NCI-H2196 (cell line): ENCODE data around the gene AGXT.

Source experiments
- DNase-seq: peaks from one replicate; lab custom pipeline; 2025; ENCODE audit not compliant: unreplicated experiment; lab: John Stamatoyannopoulos, UW

The AGXT gene

DNA sequence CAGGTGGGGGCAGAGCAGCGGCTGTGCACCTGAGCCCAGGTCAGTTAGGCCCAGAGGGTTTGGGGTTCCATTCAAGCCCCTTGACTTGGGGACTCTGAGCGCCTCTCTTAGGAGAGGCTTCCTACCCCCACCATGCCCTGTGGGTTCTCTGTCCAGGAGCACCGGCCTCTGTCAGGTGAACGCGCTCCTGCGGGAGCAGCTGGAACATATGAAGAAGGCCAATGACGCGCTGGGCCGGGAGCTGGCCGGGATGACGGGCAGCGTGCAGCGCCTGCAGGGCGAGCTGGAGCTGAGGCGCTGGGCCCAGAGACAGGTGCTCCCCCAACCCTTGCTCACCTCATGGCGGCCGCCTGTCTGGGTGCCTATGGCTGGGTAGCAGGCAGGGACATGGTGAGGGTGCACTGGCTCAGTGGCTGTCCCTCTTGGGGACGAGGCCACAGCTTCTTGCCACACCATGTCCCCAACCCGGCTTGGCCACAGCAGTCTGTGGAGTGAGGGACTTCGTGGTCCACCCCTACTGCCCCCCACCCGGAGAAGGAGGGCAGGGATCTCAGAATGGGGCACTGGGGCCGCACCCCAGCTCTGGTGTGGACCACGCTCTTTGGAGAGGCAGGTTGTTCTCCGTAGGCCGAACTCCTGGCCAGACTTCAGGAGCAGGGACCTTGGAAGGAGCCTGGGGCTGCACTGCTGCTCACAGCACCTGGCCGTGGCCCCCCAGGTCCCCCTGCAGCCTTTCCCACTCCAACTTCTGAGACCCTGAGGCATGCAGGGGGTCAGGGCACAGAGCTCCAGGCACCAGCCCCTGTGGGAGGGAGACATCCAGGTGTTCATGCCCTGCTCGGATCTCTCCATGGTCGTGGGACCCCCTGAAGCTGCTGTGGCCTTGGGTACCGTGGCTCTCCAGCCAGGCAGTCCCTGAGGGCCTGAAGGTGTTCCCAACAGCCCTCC, 57.2 kb downstream of the AGXT start:
- DNase-seq: no peak

DNA sequence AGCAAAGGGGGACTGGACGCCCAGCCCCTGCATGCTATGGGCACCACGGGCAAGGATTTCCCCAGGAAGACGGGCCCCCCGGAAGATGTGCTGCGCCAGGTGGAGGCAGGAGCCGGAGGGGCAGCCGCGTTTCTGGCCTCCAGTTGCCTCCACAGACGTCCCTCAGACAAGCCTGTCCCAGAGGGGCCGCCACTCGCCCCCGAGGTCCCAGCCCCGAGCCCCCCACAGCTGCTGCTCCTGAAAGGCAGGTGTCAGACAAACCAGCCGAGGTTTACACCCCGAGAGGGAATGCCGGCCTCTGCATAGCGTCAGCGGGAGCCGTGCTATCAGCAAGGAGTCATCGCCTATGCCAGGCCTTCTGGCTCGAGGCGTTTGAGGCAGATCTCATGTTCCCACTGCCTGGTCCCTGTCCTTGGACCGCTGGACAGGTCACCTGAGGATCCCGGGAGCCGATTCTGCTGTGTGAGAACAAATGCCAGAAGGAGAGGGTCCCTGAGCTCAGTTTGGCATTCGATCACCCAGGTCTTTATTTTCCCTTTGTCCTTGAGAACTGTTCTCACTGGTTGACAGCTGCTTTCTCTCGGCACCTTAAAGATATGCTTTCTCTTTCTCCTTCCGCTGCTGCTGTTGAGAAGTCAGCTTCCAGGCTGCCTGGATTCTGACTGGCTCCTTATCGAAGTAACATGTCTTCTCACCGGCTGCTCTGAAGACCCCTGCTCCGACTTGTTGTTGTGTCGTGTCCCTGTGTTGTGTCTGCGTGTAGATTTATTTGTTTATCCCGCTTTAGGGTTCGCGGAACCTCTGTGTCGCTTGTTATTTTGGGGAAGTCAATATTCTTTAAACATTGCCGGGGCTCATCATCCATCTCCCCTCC, 58.1 kb downstream of the AGXT start:
- no peak for DNase-seq

DNA sequence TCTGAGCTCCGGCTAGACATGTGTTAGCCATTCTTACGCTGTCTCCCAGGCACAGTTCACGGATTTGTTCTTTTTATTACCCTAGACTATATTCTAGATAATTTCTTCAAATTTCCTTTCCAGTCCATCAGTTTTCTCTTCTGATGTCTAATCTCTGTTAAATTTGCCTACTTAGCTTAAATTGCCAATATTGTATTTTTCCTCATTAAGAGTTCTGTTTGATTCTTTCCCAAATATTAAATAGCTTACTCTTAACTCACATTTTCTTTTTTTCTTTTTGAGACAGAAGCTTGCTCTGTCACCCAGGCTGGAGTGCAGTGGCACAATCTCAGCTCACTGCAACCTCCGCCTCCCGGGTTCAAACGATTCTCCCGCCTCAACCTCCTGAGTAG, 58.8 kb downstream of the AGXT start:
- no peak for DNase-seq

DNA sequence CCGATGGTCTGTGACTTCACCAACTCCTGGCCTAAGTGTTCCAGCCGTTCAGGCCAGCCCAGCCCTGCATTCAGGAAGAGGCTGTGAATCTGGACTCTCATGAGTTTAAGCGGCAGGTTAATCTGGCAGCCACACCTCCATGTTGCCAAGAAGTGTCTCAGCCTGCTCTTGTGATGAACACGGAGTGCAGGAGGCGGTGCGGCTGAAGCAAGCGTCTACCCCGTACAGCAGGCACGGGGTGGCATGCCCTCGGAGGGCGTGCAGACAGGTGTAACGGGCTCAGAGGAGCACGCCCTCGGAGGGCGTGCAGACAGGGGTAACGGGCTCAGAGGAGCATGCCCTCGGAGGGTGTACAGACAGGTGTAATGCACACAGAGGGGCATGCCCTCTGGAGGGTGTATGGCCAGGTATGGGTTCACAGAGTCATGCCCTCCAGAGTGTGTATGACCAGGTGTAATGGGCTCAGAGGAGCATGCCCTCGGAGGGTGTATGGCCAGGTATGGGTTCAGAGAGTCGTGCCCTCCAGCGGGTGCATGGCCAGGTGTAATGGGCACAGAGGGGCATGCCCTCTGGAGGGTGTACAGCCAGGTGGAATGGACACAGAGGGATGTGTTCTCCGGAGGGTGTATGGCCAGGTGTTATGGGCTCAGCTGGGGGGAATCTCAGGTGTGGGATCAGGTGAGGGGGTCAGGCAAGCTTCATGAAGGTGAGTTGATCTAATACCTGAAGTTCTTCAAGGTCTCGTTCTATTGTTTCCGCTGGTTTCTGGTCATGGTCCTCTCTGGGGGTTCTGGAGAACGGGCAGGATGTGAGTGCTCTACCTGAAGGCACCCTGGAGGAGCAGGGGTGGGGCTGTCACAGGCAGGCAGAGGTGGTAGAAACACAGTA, 60.1 kb downstream of the AGXT start:
- no peak for DNase-seq

DNA sequence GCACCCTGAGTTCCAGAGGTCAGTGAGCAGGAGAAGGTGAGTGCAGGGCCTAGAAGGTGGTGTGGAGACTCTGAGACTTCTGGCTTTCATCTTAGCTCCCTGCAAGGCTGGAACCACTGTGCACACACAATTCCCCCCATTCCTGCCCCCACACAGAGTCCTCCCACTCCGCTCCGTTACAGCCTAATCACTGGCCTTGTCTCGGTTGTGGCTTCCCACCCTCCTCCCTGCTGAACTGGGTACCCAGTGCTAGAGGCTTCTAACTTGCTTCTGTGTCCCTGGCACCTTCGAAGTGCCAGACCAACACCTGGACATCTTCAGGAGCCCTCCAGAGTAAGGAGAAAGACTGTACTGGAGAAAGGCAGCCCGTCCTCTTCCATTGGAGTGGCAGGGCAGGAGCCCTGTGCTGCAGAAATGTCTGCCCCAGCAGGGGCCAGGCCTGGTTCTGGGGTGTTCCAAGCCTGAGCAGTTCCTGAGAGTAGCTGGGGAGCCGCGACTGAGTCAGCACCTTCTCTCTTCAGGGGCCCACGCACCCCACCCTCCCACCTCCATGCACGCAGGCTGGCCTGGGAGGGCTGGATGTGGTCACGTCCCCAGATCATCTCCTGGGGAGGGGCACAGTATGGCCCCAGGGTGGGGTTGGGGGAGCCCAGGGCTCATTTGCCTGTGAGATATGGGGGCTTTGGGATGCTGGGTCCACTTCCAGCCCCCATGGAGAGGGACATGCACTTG, 60.9 kb downstream of the AGXT start:
- no peak for DNase-seq
